Activated naive CD4-positive, alpha-beta T cell treated with anti-CD3 and anti-CD28 coated beads, Interleukin-2, amount 10 ng/mL, durations not matched to agents 7 days and 5 days (primary cell): ENCODE data around the gene KPNB1.

ENCODE experiments used
- CTCF ChIA-PET: fragments of 350-600 bp; sonication (Branson Sonifier 250); formaldehyde crosslinking; loops from one replicate; lab custom pipeline; 2021; ENCODE audit warnings: antibody characterized with exemption; lab: Charles Lee
- DNase-seq: peaks from one replicate; pipeline ENCODE4 v3.0.0-alpha.2; 2020
- H3K27ac Mint-ChIP-seq: one replicate; pipeline ENCODE4 v1.8.0; 2021; ENCODE audit warnings: mild to moderate bottlenecking, moderate library complexity, mixed read lengths
- H3K27me3 Mint-ChIP-seq: one replicate; pipeline ENCODE4 v1.8.0; 2021; ENCODE audit warnings: mild to moderate bottlenecking, mixed read lengths
- H3K36me3 Mint-ChIP-seq: one replicate; pipeline ENCODE4 v1.8.0; 2021; ENCODE audit warnings: mixed read lengths
- H3K4me1 Mint-ChIP-seq: one replicate; pipeline ENCODE4 v1.8.0; 2021; ENCODE audit warnings: mixed read lengths
- H3K4me3 Mint-ChIP-seq: one replicate; pipeline ENCODE4 v1.8.0; 2021; ENCODE audit warnings: mild to moderate bottlenecking, moderate library complexity, mixed read lengths
- H3K9me3 Mint-ChIP-seq: one replicate; pipeline ENCODE4 v1.8.0; 2021; ENCODE audit warnings: mixed read lengths

KPNB1 gene

DNA sequence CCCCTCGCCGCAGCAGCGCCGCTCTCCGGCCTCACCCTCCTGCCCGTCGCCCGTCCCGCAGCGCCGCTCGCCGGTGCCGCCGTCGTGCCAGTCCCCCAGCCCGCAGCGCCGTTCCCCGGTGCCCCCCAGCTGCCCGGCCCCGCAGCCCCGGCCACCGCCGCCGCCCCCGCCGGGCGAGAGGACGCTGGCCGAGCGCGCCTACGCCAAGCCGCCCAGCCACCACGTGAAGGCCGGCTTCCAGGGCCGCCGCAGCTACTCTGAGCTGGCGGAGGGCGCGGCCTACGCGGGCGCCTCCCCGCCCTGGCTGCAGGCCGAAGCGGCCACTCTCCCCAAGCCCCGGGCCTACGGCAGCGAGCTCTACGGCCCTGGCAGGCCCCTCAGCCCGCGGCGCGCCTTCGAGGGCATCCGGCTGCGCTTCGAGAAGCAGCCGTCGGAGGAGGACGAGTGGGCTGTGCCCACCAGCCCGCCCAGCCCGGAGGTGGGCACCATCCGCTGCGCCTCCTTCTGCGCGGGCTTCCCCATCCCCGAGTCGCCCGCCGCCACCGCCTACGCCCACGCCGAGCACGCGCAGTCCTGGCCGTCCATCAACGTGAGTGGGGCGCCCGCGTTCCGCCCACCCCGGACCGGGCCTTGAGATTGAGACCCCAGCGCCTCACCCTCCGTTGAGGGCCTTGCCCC lies 59.3 kb downstream of the KPNB1 start:
- Mint-ChIP-seq H3K4me3 (no peak overlapping the region), H3K36me3 (peaks cover 1% of the 10 kb centered on the region), H3K27ac (no peak overlapping the region), H3K27me3 (peaks cover 21% of the 10 kb centered on the region), H3K9me3 (no peaks in the 10 kb centered on the region), H3K4me1 (peaks cover 57% of the 10 kb centered on the region)
- CTCF ChIA-PET, result interaction anchor here (2.0 kb wide), 1 partner anchor 10 kb away, joined by 10 read pairs; no protein-coding TSS in a partner anchor
- no peak for DNase-seq

DNA sequence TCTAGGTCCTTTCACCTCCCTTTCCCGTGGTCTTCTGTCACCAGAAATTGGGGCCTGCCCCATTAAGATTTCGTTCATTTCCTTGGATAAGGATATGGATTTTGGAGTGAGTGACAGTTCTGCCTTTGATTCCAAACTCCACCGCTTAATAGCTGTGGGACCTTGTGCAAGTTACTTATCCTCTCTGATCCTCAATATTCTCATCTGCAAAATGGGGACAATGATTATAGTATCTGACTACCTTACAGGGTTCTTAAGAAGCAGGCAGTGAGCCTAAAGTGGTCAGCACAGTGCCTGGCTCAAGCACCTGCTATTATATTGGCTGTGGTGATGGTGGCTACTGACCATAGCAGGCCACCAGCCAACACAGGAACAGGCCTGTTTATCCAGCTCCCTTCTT lies 59.9 kb downstream of the KPNB1 start:
- no peak for DNase-seq
- Mint-ChIP-seq H3K27ac (no peak overlapping the region), H3K4me3 (no peak overlapping the region), H3K36me3 (peaks cover under 1% of the 10 kb centered on the region), H3K27me3 (peaks cover 26% of the 10 kb centered on the region), H3K4me1 (peaks cover 57% of the 10 kb centered on the region), H3K9me3 (no peaks in the 10 kb centered on the region)
- CTCF ChIA-PET, result interaction anchor here (0.8 to 0.9 kb wide), 2 partner anchors 9 to 10 kb away, joined by 3 to 4 read pairs; no protein-coding TSS in a partner anchor

DNA sequence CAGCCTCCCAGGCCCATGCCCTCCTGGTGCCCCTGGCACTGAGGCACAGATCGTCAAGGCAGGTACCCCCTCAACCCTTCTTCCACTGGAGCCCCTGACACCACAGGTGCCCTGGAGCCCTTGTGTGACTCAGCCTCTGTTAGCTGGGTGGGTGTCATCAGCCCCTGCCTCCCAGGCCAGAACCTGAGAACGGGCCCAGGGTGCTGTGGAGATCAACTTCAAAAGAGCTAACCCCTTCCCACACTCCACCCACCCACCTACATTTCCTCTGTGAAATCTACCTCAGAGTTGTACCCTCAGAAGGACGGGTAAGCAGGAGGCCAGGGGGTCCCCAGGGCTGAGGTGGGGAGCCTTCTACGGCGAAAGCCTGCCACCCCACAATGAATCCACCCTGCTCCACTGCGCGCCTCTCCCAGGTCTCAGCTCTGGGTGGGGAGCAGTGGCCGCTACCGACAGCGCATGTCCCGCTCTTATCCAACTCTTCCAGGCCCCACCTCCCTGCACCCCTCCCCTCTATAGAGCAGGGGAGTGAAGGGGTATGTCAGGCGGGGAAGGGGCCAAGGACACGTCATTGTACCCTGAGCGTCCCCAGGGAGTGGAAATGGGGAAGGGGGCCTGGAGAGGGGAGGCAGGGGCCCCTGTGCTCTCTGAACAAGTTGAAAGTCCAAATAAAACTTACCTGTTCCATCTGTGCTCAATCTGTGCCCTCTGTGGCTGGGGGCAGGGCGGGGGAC lies 61.8 kb downstream of the KPNB1 start:
- CTCF ChIA-PET, result no interaction called here
- H3K27ac Mint-ChIP-seq, result no peak overlapping the region
- H3K4me1 Mint-ChIP-seq, result peaks cover 56% of the 10 kb centered on the region
- no peak overlapping the region for H3K4me3 Mint-ChIP-seq
- H3K9me3 Mint-ChIP-seq, result no peaks in the 10 kb centered on the region
- no peak for DNase-seq
- H3K36me3 Mint-ChIP-seq, result no peaks in the 10 kb centered on the region
- H3K27me3 Mint-ChIP-seq, result peaks cover 35% of the 10 kb centered on the region

- no peaks in the 10 kb centered on the region for H3K9me3 Mint-ChIP-seq
- CTCF ChIA-PET, result interaction anchor here (1.3 kb wide), 1 partner anchor 13 kb away, joined by 5 read pairs; no protein-coding TSS in a partner anchor
- peaks cover 56% of the 10 kb centered on the region for H3K4me1 Mint-ChIP-seq
- no peaks in the 10 kb centered on the region for H3K36me3 Mint-ChIP-seq
- no peak overlapping the region for H3K27ac Mint-ChIP-seq
- DNase-seq, result no peak
- peaks cover 42% of the 10 kb centered on the region for H3K27me3 Mint-ChIP-seq
- no peak overlapping the region for H3K4me3 Mint-ChIP-seq
Measured at GRCh38 chr17:47712330-47713023, 62.8 kb downstream of the KPNB1 start.

- peaks cover 42% of the 10 kb centered on the region for H3K27me3 Mint-ChIP-seq
- H3K36me3 Mint-ChIP-seq, result no peaks in the 10 kb centered on the region
- H3K9me3 Mint-ChIP-seq, result no peaks in the 10 kb centered on the region
- DNase-seq, result no peak
- CTCF ChIA-PET, result interaction anchor here (6.8 kb wide), 1 partner anchor 14 kb away, joined by 83 read pairs; no protein-coding TSS in a partner anchor
- H3K27ac Mint-ChIP-seq, result no peak overlapping the region
- peaks cover 69% of the 10 kb centered on the region for H3K4me1 Mint-ChIP-seq
- no peak overlapping the region for H3K4me3 Mint-ChIP-seq
Measured at GRCh38 chr17:47713980-47714700, 64.4 kb downstream of the KPNB1 start.

- no peaks in the 10 kb centered on the region for H3K9me3 Mint-ChIP-seq
- CTCF ChIA-PET, result interaction anchor here (1.1 to 6.8 kb wide), 2 partner anchors 15 kb away, joined by 3 to 83 read pairs; no protein-coding TSS in a partner anchor
- no peaks in the 10 kb centered on the region for H3K36me3 Mint-ChIP-seq
- peaks cover 72% of the 10 kb centered on the region for H3K4me1 Mint-ChIP-seq
- H3K4me3 Mint-ChIP-seq, result no peak overlapping the region
- H3K27me3 Mint-ChIP-seq, result peaks cover 45% of the 10 kb centered on the region
- H3K27ac Mint-ChIP-seq, result peak overlapping the region; percentile 60
- DNase-seq, result peak; percentile 52
Measured at GRCh38 chr17:47714773-47715396, 65.2 kb downstream of the KPNB1 start.

- CTCF ChIA-PET, result interaction anchor here (1.1 to 6.8 kb wide), 3 partner anchors 9 to 16 kb away, joined by 3 to 83 read pairs (median 24); no protein-coding TSS in a partner anchor
- Mint-ChIP-seq H3K4me3 (no peak overlapping the region), H3K27me3 (peaks cover 45% of the 10 kb centered on the region), H3K36me3 (no peaks in the 10 kb centered on the region), H3K27ac (no peak overlapping the region), H3K4me1 (peaks cover 80% of the 10 kb centered on the region), H3K9me3 (no peaks in the 10 kb centered on the region)
- DNase-seq, result no peak
Measured at GRCh38 chr17:47715669-47716325, 66.1 kb downstream of the KPNB1 start.

- Mint-ChIP-seq H3K27me3 (peaks cover 47% of the 10 kb centered on the region), H3K36me3 (no peaks in the 10 kb centered on the region), H3K9me3 (no peaks in the 10 kb centered on the region), H3K27ac (no peak overlapping the region), H3K4me3 (no peak overlapping the region), H3K4me1 (peaks cover 86% of the 10 kb centered on the region)
- CTCF ChIA-PET, result interaction anchor here (3.0 to 6.8 kb wide), 4 partner anchors 9 to 17 kb away, joined by 11 to 83 read pairs (median 23); partner anchors contain the start of gene TBX21
- no peak for DNase-seq
Measured at GRCh38 chr17:47716375-47716774, 66.7 kb downstream of the KPNB1 start.

- peaks cover 86% of the 10 kb centered on the region for H3K4me1 Mint-ChIP-seq
- peak; percentile 51 for DNase-seq
- H3K4me3 Mint-ChIP-seq, result no peak overlapping the region
- no peaks in the 10 kb centered on the region for H3K36me3 Mint-ChIP-seq
- CTCF ChIA-PET, result interaction anchor here (2.0 to 6.8 kb wide), 6 partner anchors 10 to 18 kb away, joined by 6 to 83 read pairs (median 16); partner anchors contain the start of gene TBX21
- H3K27me3 Mint-ChIP-seq, result peaks cover 47% of the 10 kb centered on the region
- H3K27ac Mint-ChIP-seq, result peak overlapping the region; percentile 40
- H3K9me3 Mint-ChIP-seq, result no peaks in the 10 kb centered on the region
Measured at GRCh38 chr17:47717261-47717697, 67.6 kb downstream of the KPNB1 start.

GRCh38 chr17:47717979-47718621 lies 68.4 kb downstream of the KPNB1 start:
- CTCF ChIA-PET, result interaction anchor here (0.8 to 6.8 kb wide), 8 partner anchors 8 to 27 kb away, joined by 3 to 83 read pairs (median 8); partner anchors contain the start of gene TBX21
- H3K4me1 Mint-ChIP-seq, result peaks cover 86% of the 10 kb centered on the region
- peaks cover 39% of the 10 kb centered on the region for H3K27me3 Mint-ChIP-seq
- peak overlapping the region; percentile 63 for H3K27ac Mint-ChIP-seq
- no peak for DNase-seq
- H3K36me3 Mint-ChIP-seq, result no peaks in the 10 kb centered on the region
- H3K4me3 Mint-ChIP-seq, result no peak overlapping the region
- H3K9me3 Mint-ChIP-seq, result no peaks in the 10 kb centered on the region

- peak overlapping the region; percentile 22 for H3K4me3 Mint-ChIP-seq
- CTCF ChIA-PET, result interaction anchor here (0.8 to 6.8 kb wide), 8 partner anchors 9 to 28 kb away, joined by 3 to 83 read pairs (median 8); partner anchors contain the start of gene TBX21
- H3K27ac Mint-ChIP-seq, result peak overlapping the region; percentile 75
- peaks cover 31% of the 10 kb centered on the region for H3K27me3 Mint-ChIP-seq
- no peaks in the 10 kb centered on the region for H3K36me3 Mint-ChIP-seq
- no peaks in the 10 kb centered on the region for H3K9me3 Mint-ChIP-seq
- H3K4me1 Mint-ChIP-seq, result peaks cover 86% of the 10 kb centered on the region
- no peak for DNase-seq
Measured at GRCh38 chr17:47718634-47719405, 69.1 kb downstream of the KPNB1 start.
